ENCODE results near the gene PHIP.

Gene PHIP

GRCh38 chr6:79009819-79010218, 68.2 kb downstream of the PHIP start:
- no peak for DNase-seq (ENCODE audit: low read depth)

GRCh38 chr6:79005497-79005896, 72.6 kb downstream of the PHIP start:
- no peak for DNase-seq (ENCODE audit: low read depth)

GRCh38 chr6:79005024-79005423, 73.0 kb downstream of the PHIP start:
- DNase-seq (ENCODE audit: low read depth): no peak

- no peak for DNase-seq (ENCODE audit: low read depth)
Observed at GRCh38 chr6:79004239-79004638, 73.8 kb downstream of the PHIP start.

DNA sequence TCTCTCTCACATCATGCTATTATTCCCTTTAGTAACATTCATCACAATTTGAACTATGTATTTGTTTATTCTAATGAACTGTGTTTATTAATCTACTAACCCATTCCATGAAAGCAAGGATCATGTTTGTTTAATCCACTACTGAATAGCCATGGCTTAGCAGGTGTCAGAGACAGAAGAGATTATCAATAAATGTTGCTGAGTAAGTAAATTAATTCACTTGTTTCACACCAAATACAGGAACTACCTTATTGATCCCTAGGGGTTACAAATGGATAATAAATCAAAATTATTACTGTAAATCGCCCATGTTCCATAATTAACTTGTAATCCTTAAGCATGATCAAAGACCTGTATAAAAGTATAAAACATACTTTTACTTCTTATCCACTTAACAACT, 76.6 kb downstream of the PHIP start:
- DNase-seq (ENCODE audit: low read depth): no peak

DNA sequence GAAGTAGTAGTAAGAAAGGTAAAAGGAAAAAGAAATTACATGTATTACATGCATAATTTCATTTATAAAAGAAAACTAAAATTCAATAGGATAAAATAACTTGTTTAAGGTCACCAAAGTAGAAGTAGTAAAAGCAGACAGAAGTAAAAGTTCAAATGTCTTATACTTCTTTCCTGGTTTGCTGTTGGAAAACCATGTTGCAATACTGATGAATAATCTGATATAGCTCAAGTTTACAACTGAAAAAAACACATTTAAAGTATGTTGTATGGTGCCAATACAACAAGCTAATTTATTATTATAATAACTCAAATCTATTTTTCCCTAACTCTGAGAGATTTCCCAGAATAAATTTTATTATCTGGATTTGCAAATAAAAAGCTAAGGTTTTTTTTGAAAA, 78.3 kb downstream of the PHIP start:
- no peak for DNase-seq (ENCODE audit: low read depth)

DNA sequence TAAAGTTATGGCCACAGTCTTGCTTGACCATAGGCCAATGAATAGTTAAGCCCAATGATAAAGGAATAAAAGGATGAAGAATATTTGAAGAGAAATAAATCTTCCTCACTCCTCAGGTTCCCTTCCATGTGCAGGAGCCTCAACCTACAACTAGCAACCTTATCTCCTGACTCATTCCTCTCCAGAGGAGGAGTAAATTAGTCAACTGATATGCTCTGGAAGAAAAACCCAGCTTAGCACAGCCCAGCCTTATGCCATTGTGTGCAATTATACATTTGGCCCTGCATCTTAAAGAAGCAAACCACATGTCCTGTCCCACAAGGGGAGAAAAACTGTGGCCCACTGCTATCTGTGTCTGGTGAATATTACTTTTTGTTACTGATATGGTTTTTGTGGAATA, 82.1 kb downstream of the PHIP start:
- no peak for DNase-seq (ENCODE audit: low read depth)

- no peak for DNase-seq (ENCODE audit: low read depth)
Observed at GRCh38 chr6:78995346-78995745, 82.7 kb downstream of the PHIP start.

DNA sequence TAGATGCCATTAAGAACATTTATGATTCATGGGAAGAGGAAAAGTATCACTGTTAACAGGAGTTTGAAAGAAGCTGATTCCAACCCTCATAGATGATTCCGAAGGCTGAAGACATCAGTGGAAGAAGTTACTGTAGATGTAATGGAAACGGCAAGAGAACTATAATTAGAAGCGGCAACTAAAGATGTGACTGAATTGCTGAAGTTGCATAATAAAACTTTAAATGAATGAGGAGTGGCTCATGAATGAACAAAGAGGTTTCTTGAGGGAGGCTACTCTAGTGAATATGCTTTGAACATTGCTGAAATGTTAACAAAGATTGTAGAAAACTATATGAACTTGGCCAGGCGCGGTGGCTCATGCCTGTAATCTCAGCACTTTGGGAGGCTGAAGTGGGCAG, 84.1 kb downstream of the PHIP start:
- no peak for DNase-seq (ENCODE audit: low read depth)

GRCh38 chr6:78989191-78989590, 88.9 kb downstream of the PHIP start:
- DNase-seq (ENCODE audit: low read depth): no peak

GRCh38 chr6:78986161-78986560, 91.9 kb downstream of the PHIP start:
- DNase-seq (ENCODE audit: low read depth): no peak

- DNase-seq (ENCODE audit: low read depth): no peak
Observed at GRCh38 chr6:78984225-78984950, 93.7 kb downstream of the PHIP start.

GRCh38 chr6:78967191-78967590, 110.9 kb downstream of the PHIP start:
- no peak for DNase-seq (ENCODE audit: low read depth)

DNA sequence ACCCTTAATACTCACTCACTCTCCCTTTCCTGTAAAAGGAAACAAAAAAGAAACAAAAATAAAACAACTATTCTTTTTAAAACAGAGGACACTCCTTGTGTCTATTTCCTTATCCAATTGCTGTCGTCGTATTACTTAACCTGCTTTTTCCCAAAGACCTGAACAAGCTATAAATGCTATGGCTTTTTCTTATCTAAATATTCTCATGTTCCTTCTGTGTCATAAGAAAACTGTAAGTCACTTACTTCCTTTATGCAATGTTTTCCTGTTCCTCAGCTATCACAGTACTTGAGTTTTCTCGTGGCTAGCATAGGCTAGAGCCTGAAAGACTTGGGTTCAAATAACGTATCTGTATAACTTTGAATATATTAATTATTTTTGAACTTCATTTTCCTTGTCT, 111.5 kb downstream of the PHIP start:
- no peak for DNase-seq (ENCODE audit: low read depth)

GRCh38 chr6:78962448-78962847, 115.6 kb downstream of the PHIP start:
- no peak for DNase-seq (ENCODE audit: low read depth)

- DNase-seq (ENCODE audit: low read depth): no peak
Observed at GRCh38 chr6:78954740-78955139, 123.3 kb downstream of the PHIP start.

DNA sequence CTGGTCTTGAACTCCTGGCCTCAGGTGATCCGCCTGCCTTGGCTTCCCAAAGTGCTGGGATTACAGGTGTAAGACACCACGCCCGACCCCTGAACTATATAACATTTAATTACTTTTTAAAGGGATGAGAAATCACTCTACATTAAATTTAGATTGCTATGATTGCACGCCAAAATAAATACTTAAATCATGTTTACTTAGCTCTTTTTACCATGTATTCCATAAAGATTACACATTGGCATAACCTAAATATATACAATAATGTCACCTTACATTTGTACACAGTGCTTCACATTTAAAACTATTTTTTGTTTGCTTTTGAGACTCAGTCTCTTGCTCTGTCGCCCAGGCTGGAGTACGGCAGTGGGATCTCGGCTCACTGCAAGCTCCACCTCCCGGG, 124.3 kb downstream of the PHIP start:
- no peak for DNase-seq (ENCODE audit: low read depth)

DNA sequence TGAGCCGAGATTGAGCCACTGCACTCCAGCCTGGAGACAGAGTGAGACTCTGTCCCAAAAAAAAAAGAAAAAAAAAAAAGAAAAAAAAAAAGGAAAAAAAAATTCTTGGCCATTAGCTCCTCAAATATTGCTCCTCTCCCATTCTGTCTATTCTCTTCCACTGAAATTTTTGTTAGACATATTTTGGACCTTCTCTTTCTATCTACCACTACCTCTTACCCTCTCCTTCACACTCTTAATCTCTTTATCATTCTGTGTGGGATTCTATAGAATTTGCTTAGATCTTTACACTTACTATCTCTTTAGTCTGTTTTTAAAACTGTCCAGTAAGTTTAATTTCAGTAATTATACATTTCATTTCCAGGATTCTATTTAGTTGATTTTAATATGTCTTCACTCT, 125.7 kb downstream of the PHIP start:
- no peak for DNase-seq (ENCODE audit: low read depth)

GRCh38 chr6:78948785-78949184, 129.3 kb downstream of the PHIP start:
- DNase-seq (ENCODE audit: low read depth): no peak

GRCh38 chr6:78947962-78948361, 130.1 kb downstream of the PHIP start:
- no peak for DNase-seq (ENCODE audit: low read depth)

GRCh38 chr6:78947529-78947928, 130.5 kb downstream of the PHIP start:
- DNase-seq (ENCODE audit: low read depth): no peak

- DNase-seq (ENCODE audit: low read depth): no peak
Observed at GRCh38 chr6:78942446-78942845, 135.6 kb downstream of the PHIP start.

DNA sequence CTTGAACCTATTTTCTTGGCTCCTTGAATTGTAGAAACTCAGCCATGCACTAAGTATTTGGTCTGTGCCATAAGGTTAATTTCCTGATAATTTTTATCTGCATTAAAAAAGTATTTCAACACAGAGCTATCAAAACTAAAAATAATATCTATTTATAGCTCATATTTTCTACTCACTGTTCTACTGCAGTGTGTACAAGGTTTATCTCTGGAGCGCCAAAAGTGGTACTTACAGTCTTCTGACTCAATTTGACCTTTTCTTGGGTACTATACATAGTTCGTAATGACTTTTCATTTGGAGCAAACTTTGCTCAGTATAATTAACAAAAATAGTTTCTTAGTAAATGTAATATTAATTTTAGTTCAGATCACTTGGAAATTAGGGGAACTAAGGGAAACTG, 141.5 kb downstream of the PHIP start:
- no peak for DNase-seq (ENCODE audit: low read depth)

- DNase-seq (ENCODE audit: low read depth): no peak
Observed at GRCh38 chr6:78935553-78935952, 142.5 kb downstream of the PHIP start.

GRCh38 chr6:78925317-78925716, 152.7 kb downstream of the PHIP start:
- no peak for DNase-seq (ENCODE audit: low read depth)
